Stimulated activated naive CD4-positive, alpha-beta T cell treated with Interleukin-2 at 50 U/mL for 16 hours (primary cell): ENCODE results near the gene MESD.

Experiments
- DNase-seq: peaks from one replicate; lab custom pipeline; 2025; lab: John Stamatoyannopoulos, UW

The MESD gene

DNA sequence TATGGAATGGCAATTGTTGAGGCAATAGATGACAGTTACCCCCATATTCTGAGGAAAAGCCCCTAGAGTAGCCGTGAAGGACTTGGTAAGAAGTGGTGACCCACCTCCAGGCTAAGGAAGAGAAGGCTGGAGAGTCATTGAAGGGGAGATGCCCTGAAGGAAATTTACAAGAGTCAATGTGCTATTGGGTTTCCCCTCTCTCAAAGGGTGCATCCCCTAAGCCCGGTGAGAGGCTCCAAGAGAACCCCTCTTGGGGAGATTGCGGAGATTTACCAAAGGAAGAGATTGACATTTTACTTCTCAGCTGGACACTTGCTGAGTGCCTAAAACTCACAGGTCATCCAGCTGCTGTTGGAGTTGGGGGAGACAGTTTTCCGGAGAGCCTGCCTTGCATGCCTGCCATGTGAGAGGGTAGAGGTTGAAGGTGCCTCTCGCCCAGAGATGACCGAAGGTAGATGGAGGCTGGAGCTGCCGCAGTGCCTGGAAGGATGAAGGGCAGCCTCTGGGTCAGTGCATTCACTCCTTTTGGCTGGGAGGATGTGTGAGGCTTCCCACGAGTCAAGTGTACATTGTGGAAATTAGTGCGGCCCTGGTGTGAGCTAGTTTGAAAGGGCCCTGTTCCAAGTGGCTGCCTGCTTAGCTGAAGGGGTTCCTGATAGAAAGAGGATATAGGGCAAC is 30.7 kb downstream of the MESD start:
- DNase-seq = no peak

DNA sequence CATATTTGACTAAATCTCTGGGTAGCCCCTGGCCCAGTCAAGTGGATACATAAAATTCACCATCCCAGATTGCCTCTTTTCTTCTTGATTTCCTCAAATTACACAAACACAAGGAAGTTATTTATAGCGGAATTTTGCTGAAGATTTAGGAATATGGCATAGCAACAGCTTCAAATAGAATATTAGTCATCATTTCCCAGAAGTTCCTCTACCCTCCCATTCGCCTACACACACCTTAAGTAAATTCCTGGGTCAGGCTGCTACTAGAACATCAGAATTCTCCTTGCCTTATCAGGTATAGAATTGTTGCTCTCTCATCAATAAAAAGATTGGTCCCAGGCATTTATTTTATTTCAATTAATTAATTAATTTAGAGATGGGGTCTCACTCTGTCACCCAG is 31.6 kb downstream of the MESD start:
- no peak for DNase-seq

DNA sequence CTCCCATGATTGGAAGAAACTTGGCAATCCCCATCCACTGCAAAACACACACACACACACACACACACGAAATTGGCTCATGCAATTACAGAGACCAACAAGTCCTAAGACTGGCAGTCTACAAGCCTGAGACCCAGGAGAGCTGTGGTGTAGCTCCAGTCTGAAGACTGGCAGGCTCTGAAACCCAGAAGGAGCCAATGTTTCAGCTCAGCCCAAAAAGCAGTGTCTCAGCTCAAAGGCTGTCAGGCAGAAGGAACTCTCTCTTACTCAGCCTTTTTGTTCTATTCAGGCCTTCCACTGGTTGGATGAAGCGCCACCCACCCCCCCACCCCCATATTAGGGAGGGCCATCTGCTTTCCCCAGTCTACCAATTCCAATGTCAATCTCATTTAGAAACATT is 32.1 kb downstream of the MESD start:
- no peak for DNase-seq

DNA sequence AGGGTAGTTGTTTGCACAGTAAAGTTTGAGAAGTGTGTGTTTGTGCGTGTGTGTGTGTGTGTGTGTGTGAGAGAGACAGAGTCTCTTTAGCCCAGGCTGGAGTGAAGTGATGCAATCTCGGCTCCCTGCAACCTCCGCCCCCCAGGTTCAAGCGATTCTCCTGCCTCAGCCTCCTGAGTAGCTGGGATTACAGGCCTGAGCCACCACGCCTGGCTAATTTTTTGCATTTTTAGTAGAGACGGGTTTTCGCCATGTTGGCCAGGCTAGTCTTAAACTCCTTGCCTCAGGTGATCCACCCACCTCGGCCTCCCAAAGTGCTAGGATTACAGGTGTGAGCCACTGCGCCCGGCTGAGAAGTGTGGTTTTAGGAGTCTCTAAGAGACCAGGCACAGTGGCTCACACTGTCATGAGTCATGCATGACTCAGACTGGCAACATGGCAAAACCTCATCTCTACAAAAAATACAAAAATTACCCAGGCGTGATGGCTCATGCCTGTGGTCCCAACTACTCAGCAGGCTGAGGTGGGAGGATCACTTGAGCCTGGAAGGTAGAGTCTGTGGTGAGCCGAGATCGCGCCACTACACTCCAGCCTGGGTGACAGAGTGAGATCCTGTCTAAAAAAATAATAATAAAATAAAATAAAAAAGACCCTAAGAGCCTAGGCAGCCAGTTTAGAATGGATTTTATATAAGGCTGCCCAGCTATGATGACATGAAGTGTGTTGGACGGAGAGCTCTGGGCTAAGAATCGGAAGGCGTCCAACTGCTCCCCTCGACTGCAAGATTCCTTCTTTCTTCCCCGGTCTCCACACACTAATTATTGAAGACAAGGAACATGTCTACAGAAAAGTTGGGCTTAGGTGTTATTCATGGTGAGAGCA is 33.8 kb downstream of the MESD start:
- DNase-seq = peak; percentile 63

DNA sequence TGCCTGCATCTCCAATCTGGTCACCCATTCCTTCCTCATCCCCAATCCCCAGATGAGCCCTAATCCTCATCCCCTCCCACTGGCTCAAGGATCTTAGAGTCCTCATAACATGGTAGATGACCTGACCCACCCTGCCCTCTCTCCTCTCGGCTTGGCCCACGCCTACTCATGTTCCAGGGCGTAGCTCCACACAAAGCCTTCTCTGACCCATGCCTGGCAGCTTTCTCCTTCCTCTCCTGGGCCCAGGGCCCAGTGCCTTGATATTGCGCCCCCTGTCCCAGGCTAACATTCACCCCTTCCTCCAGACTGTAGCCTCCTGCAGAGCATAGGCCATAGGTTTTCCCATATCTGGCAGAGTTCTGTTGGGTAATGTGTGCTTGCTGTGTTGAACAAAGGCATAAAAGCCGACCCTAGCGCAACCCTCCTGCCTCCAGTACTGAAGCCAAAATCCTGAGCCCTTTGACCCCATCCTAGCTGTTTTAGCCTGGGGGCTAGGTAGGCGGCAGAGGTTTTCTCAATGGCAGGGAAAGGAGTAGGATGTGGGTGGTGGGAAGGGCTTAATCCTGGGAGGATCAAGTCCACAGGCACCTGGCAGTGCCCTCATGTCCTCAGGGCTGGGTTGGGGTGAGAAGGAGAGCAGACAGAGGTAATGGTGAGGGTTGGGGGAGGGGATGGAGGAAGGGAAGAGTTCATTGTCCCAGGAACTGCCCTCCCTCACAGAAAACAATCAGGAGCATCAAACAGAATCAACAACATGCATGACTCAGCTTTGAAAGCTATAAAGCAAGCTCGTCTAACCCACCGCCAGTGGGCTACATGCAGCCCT is 35.5 kb downstream of the MESD start:
- DNase-seq = no peak

DNA sequence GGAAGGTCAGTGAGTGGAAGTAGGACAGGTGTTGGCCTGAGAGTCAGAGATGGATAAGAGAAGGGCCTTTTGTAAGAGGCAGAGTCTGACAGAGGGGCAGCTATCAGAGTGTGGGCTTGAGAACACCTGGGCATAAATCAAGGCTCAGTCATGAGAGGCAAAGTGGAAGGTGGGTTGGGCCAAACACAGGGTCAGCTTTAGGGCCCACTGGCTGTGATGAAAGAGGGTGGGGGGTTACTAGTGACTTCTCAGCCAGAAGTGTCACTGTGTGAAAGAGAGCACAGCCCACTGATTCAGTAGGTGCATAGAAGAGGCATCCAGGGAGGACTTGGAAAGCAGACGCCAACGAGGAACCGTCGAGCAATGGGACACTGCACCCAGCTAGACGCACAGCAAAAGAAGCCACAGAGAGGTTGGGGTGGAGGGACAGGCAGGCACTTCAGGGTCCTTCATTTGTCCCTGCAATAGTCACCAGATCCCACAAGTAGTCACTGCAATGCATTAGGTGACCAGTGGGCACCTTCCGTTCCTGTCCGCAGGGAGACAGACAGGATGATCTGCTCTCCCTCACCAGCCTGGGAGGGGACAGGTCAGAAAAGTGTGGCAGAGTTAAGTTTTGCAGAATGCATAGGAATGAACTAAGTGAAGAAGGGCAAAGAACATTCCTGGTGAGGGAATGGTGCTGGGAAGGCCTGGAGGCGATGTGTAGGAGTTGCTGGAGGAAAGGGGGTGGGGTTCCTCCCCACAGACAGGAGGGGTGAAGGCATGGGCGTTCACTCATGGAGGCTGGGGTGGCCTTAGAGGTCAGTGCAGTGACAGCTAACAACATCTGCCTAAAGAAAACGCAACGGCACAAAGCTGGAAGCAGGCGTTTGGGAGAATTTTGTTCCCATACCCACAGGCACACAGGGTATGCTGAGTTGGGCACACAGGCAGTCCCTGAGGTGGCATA is 36.3 kb downstream of the MESD start:
- DNase-seq = no peak

DNA sequence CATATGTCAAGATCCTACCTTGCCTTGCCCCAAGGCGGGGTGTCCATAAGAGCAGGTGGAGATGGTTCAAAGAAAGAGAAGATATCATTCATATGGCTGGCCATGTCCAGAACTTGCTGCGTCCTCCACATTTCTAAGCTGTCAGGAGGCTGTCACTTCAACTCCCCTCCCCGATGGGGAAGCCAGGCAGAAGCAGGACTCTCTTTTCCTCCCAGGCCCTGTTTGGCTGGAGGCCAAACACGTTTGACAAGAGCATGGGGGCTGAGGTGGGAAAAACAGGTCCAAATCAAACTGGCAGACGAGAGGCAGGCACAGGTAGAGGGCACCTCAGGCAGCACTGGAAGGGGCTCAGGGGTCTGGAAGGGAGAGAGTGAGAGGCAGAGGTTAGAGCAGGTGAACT is 37.7 kb downstream of the MESD start:
- DNase-seq = no peak

DNA sequence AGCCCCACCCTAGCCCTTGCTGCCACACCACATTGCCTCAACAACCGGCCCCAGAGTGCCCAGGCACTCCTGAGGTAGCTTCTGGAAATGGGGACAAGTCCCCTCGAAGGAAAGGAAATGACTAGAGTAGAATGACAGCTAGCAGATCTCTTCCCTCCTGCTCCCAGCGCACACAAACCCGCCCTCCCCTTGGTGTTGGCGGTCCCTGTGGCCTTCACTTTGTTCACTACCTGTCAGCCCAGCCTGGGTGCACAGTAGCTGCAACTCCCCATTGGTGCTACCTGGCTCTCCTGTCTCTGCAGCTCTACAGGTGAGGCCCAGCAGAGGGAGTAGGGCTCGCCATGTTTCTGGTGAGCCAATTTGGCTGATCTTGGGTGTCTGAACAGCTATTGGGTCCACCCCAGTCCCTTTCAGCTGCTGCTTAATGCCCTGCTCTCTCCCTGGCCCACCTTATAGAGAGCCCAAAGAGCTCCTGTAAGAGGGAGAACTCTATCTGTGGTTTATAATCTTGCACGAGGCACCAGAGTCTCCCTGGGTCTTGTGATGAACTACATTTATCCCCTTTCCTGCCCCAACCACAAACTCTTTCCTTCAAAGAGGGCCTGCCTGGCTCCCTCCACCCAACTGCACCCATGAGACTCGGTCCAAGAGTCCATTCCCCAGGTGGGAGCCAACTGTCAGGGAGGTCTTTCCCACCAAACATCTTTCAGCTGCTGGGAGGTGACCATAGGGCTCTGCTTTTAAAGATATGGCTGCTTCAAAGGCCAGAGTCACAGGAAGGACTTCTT is 39.1 kb downstream of the MESD start:
- DNase-seq = no peak

DNA sequence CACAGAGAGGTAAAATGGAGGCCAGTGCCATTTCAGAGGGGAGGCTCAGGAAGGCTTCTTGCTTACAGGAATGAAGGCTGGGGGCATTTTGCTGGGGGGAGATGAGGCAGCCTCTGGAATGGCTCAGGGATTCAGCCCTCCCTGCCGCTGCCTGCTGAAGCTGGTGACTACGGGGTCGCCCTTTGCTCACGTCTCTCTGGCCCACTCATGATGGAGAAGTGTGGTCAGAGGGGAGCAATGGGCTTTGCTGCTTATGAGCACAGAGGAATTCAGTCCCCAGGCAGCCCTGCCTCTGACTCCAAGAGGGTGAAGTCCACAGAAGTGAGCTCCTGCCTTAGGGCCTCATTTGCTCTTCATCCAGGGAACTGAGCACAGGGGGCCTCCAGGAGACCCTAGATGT is 39.9 kb downstream of the MESD start:
- DNase-seq = no peak

DNA sequence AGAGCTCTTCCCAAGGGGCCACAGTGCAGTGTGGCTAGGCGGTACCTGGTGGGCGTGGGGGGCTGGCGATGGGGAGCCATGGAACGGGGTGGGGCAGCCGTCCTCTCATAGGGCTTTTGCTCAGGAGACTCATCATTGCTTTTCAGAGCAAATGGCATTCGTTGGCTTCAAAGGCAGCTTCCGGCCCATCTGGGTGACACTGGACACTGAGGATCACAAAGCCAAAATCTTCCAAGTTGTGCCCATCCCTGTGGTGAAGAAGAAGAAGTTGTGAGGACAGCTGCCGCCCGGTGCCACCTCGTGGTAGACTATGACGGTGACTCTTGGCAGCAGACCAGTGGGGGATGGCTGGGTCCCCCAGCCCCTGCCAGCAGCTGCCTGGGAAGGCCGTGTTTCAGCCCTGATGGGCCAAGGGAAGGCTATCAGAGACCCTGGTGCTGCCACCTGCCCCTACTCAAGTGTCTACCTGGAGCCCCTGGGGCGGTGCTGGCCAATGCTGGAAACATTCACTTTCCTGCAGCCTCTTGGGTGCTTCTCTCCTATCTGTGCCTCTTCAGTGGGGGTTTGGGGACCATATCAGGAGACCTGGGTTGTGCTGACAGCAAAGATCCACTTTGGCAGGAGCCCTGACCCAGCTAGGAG is 40.8 kb downstream of the MESD start:
- DNase-seq = no peak

DNA sequence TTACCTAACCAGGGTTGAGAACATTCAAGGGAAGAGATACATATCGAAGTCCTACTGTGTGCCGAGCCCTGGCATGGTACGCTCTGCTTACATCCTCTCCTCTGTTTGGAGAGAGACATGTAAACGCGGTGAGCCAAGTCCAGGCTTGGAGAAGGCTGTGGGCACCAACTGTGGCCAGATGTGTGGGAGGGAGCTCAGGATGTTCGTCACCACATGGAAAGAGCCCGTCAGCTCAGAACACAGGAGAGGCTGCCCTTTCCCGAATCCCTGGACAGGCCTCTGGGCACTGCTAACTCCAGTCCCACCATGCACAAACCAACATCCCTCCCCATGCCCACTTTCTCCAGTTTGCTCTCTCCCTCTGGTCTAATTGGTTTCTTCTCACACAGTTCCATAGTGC is 43.0 kb downstream of the MESD start:
- no peak for DNase-seq

DNA sequence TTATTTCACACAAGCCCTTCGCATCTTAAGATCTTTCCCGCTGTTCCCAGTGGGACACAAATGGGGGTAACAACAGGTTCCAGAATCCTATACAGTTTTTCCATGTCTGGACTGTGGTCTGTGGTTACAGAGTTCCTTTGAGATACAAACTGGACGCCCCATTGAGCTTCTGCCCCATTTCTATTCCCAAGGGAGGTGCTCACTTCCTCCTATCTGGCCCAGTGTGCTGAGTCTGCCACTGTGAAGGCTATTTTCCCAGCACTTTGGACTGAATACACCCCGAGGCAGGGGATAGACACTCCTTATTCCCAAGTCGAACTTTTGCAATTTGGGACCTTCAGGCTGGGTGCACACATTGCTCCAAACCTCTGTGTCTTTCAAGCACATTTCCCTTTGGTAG is 44.0 kb downstream of the MESD start:
- DNase-seq = no peak

DNA sequence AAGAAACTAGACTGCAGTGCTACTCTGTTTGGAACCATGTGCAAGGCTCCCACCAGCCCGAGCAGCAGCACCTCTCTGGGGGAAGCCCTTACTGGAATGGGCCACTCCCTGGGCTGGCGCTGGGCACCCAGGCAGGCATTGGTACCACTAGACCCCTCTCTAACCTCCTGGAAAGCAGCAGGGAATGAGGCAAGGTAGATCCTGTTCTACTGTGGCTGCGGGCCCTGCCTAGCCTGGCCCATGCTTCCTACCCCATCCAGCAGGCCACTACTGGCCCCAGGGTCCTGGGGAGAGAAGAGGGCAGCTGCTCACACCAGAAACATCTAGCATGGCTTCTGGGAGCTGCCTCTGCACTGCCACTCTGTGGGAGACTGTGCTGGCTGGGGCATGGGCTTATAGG is 44.8 kb downstream of the MESD start:
- no peak for DNase-seq

DNA sequence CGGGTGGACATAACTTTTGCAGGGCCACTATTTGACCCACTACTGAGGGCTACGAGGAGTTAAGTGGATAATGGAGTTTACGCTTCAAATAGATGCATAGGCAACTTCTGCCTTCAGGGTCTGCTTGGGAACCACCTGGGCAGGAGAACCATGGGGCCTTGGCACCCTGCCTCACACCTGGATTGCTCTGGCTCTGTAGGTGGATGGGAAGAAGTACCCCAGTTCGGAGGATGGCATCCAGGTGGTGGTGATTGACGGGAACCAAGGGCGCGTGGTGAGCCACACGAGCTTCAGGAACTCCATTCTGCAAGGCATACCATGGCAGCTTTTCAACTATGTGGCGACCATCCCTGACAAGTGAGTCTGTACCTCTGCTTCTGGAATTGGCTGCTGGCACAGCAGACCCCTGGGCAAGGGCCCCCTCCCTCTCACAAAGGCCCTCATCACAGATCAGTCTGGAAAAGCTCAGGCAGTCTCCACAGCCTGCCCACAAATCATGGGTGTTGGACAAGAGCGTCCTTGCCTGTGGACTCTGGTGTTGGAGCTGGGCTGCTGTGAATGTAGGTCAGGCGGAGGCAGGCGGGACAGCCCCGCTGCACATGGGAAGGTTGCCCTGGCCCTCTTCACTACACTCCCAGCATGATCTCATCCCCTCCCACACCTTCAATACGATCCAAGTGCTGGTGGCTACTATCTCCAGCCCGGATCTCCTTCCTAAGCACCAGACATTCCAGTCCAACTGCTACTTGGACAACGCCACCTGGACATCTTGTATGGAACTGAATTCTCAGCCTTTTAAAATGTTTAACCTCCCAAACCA is 46.7 kb downstream of the MESD start:
- no peak for DNase-seq

DNA sequence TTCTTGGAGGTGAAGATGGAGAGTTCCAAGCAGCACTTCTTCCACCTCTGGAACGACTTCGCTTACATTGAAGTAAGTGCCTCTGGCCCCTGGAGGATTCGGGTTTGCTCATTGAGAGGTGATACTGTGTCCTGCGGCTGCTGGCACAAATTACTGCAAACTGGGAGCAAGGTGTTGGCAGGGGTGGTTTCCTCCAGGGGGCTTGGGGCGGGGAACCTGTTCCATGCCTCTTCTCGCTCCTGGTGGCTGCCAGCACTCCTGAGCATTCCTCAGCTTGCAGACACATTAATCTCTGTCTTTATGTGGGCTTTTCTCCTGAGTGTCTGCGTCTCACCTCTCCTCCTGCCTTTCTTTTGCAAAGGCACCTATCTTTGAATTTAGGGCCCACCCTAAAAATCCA is 47.4 kb downstream of the MESD start:
- DNase-seq = no peak

DNA sequence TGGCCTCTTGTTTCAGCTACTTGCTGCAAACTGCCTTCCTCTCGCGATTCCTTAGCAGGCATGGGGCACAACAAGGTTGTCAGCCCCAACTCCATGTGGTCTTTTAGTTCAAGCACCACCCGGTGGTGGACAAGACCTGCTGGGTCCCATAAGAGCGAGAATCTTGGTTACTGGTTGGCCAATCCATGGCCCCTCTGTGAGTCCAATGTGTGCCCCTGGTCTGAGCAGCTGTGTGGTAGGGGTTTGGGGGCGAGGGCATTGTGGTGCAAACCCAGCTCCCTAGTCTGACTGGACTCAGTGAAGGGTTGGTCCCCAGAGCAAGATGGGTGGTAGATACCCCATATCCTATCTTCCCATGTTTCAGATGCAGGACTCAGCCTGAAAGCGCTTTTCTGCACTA is 48.8 kb downstream of the MESD start:
- DNase-seq = no peak

DNA sequence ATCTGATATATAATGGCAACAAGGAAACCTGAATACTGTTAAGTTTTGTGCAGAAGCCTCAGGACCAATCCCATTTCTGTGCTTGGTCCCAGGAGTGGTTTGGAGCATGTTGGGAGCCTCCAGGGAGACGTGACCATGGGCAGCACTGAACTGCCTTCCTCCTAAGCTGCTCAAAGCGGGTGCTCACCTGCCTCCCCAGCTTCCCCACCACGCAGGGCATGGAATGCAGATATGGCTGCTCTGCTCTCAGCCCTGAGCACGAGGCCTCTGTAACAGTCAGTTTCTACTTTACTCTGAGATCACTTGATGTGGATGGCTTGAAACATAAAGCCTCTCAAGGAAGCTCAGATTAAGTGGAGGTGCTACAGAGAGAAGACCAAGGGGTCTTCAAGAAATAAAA is 49.3 kb downstream of the MESD start:
- no peak for DNase-seq

DNA sequence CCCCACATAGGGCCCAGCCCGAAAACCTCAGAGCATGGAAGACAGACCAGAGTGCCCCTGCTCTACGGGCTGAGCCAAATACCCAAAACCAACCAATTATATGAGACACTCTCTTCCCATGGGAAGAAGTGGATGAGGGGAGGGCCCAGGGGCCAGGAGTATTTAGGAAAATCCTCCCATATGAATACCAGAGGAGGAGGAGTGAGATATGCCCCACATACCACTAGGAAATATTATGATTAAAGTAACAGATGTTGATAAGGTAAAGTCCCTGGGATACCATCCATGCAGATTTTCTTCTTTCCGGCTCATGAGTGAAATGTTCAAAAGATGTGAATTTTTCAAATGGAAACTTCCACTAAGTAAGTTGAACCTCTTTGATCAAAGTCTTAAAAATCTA is 50.4 kb downstream of the MESD start:
- no peak for DNase-seq

DNA sequence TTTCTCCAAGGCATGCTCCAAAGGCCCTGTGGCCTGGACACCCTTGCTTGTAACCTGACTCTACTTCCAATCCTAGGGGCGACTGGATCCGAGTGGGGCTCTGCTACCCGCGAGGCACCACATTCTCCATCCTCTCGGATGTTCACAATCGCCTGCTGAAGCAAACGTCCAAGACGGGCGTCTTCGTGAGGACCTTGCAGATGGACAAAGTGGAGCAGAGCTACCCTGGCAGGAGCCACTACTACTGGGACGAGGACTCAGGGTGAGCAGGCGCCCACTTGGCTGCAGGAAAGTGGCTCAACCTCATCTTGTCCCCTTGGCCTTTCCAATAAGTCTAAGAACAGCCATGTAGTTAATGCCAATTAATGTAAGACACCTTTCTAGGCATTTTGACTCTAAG is 51.9 kb downstream of the MESD start:
- no peak for DNase-seq
